ENCODE results near the gene LRMDA. TPM values are rescaled to one million over a fixed set of nuclear protein-coding genes. Genes with fewer than 3 reads are reported as not detected.

Gene LRMDA
- total and polyA plus RNA-seq, 2 of the 8 experiments (the other 6 are each of a cell fraction or from before 2014, with no cell fraction given): 0.86 to 2.8 TPM

DNA sequence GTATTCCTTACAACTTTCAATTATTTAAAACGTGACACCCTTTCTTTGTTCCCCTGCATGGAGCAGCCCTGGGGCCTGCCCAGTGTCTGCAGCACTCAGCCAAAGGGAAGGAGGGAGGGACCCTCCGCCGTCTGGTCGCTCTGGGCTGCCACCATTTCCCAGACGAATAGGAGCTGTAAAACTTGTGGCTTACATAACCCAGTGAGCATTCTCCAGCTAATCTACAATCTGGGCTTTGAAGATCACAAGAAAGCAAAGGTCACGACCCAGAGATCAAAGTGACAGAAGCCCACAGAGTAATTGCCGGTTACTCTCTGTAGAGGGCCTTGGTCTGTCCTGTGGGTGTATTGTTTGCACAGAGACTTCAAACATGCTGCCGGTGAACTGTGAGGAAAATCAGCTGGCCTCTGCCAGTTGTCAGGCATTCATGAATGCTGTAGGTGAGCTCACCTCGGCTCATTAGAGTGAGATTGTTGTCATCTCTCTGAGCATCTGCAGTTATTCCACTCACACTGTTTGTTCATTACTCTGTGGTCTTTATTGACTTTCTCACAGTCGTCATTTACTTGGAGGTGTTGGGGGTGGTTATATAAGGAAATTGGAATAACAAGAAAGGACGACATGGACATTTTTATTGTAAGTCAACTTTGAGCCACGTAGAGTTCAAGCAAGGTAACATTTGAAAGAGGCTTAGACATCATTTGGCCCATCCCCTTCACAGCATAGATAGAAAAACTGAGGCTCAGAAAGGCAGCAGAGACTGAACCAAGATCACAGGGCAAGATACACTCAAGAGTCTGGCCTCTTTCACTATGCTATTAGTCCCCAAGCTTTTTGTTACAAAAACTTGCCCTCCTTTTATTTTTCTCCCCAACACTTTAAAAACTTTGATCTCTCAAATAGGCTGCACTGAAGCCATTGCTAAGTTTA, 619.8 kb downstream of the LRMDA start (continued):
- TF ChIP-seq, protein P1, sequence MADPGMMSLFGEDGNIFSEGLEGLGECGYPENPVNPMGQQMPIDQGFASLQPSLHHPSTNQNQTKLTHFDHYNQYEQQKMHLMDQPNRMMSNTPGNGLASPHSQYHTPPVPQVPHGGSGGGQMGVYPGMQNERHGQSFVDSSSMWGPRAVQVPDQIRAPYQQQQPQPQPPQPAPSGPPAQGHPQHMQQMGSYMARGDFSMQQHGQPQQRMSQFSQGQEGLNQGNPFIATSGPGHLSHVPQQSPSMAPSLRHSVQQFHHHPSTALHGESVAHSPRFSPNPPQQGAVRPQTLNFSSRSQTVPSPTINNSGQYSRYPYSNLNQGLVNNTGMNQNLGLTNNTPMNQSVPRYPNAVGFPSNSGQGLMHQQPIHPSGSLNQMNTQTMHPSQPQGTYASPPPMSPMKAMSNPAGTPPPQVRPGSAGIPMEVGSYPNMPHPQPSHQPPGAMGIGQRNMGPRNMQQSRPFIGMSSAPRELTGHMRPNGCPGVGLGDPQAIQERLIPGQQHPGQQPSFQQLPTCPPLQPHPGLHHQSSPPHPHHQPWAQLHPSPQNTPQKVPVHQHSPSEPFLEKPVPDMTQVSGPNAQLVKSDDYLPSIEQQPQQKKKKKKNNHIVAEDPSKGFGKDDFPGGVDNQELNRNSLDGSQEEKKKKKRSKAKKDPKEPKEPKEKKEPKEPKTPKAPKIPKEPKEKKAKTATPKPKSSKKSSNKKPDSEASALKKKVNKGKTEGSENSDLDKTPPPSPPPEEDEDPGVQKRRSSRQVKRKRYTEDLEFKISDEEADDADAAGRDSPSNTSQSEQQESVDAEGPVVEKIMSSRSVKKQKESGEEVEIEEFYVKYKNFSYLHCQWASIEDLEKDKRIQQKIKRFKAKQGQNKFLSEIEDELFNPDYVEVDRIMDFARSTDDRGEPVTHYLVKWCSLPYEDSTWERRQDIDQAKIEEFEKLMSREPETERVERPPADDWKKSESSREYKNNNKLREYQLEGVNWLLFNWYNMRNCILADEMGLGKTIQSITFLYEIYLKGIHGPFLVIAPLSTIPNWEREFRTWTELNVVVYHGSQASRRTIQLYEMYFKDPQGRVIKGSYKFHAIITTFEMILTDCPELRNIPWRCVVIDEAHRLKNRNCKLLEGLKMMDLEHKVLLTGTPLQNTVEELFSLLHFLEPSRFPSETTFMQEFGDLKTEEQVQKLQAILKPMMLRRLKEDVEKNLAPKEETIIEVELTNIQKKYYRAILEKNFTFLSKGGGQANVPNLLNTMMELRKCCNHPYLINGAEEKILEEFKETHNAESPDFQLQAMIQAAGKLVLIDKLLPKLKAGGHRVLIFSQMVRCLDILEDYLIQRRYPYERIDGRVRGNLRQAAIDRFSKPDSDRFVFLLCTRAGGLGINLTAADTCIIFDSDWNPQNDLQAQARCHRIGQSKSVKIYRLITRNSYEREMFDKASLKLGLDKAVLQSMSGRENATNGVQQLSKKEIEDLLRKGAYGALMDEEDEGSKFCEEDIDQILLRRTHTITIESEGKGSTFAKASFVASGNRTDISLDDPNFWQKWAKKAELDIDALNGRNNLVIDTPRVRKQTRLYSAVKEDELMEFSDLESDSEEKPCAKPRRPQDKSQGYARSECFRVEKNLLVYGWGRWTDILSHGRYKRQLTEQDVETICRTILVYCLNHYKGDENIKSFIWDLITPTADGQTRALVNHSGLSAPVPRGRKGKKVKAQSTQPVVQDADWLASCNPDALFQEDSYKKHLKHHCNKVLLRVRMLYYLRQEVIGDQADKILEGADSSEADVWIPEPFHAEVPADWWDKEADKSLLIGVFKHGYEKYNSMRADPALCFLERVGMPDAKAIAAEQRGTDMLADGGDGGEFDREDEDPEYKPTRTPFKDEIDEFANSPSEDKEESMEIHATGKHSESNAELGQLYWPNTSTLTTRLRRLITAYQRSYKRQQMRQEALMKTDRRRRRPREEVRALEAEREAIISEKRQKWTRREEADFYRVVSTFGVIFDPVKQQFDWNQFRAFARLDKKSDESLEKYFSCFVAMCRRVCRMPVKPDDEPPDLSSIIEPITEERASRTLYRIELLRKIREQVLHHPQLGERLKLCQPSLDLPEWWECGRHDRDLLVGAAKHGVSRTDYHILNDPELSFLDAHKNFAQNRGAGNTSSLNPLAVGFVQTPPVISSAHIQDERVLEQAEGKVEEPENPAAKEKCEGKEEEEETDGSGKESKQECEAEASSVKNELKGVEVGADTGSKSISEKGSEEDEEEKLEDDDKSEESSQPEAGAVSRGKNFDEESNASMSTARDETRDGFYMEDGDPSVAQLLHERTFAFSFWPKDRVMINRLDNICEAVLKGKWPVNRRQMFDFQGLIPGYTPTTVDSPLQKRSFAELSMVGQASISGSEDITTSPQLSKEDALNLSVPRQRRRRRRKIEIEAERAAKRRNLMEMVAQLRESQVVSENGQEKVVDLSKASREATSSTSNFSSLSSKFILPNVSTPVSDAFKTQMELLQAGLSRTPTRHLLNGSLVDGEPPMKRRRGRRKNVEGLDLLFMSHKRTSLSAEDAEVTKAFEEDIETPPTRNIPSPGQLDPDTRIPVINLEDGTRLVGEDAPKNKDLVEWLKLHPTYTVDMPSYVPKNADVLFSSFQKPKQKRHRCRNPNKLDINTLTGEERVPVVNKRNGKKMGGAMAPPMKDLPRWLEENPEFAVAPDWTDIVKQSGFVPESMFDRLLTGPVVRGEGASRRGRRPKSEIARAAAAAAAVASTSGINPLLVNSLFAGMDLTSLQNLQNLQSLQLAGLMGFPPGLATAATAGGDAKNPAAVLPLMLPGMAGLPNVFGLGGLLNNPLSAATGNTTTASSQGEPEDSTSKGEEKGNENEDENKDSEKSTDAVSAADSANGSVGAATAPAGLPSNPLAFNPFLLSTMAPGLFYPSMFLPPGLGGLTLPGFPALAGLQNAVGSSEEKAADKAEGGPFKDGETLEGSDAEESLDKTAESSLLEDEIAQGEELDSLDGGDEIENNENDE (IDR thresholded peaks at IDR 0.05; ENCODE audit: insufficient replicate concordance, low read length): no peak
- TF ChIP-seq EGR1 (IDR thresholded peaks at IDR 0.05; ENCODE audit: borderline replicate concordance, low read depth, low read length) (no peak), ZNF274 (IDR thresholded peaks at IDR 0.05; ENCODE audit: borderline replicate concordance, extremely low read depth, low read length) (no peak), CREB1 (IDR thresholded peaks at IDR 0.05) (no peak), BCL11A (IDR thresholded peaks at IDR 0.05; ENCODE audit: low read depth in 2 of 2, low read length in 2 of 2) (no peak), RAD21 (IDR thresholded peaks at IDR 0.05 in 1 of 2, conservative IDR thresholded peaks at IDR 0.05 in 1 of 2; ENCODE audit: low read depth in 2 of 2, low read length in 2 of 2) (no peak)
- TF ChIP-seq, protein P2, sequence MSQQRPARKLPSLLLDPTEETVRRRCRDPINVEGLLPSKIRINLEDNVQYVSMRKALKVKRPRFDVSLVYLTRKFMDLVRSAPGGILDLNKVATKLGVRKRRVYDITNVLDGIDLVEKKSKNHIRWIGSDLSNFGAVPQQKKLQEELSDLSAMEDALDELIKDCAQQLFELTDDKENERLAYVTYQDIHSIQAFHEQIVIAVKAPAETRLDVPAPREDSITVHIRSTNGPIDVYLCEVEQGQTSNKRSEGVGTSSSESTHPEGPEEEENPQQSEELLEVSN (IDR thresholded peaks at IDR 0.05): no peak
- TF ChIP-seq, protein P3, sequence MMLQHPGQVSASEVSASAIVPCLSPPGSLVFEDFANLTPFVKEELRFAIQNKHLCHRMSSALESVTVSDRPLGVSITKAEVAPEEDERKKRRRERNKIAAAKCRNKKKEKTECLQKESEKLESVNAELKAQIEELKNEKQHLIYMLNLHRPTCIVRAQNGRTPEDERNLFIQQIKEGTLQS (IDR thresholded peaks at IDR 0.05; ENCODE audit: insufficient read depth, low read depth, low read length): no peak
